WTC11 (cell line): ENCODE data around the gene KDELR1.
A peak's percentile ranks its signal among the peaks of the same experiment; 100 is the strongest.

Experiments used
- AR ChIP-seq: fragments of 250-450 bp; sonication (Bioruptor Pico); IDR thresholded peaks from 2 replicates; pipeline ENCODE4 v1.9.0; 2021; ENCODE audit warnings: mild to moderate bottlenecking
- ATF2 ChIP-seq: sonication (generic); formaldehyde crosslinking; IDR thresholded peaks from 2 replicates; pipeline ENCODE4 v1.8.1; 2022; ENCODE audit warnings: low read depth, missing genetic modification reagents, borderline replicate concordance
- CBFB ChIP-seq: sonication (generic); formaldehyde crosslinking; IDR thresholded peaks from 2 replicates; pipeline ENCODE4 v1.8.1; 2022; ENCODE audit warnings: mild to moderate bottlenecking, low read depth, missing genetic modification reagents
- FOXP4 ChIP-seq: sonication (generic); formaldehyde crosslinking; IDR thresholded peaks from 2 replicates; pipeline ENCODE4 v1.8.0; 2022; ENCODE audit warnings: mild to moderate bottlenecking, missing genetic modification reagents
- HMGA2 ChIP-seq: fragments of 250-450 bp; sonication (Bioruptor Pico); IDR thresholded peaks from 2 replicates; pipeline ENCODE4 v1.4.0; 2021; ENCODE audit warnings: mild to moderate bottlenecking, moderate library complexity
- IRF2 ChIP-seq: sonication (generic); formaldehyde crosslinking; IDR thresholded peaks from 2 replicates; pipeline ENCODE4 v1.8.0; 2022; ENCODE audit warnings: low read depth, missing genetic modification reagents, borderline replicate concordance
- TEAD4 ChIP-seq: sonication (generic); formaldehyde crosslinking; IDR thresholded peaks from 2 replicates; pipeline ENCODE4 v1.8.0; 2022; ENCODE audit warnings: mild to moderate bottlenecking, missing genetic modification reagents
- ZBTB21 ChIP-seq: sonication (generic); formaldehyde crosslinking; IDR thresholded peaks from 2 replicates; pipeline ENCODE4 v1.8.1; 2023; ENCODE audit warnings: mild to moderate bottlenecking, missing genetic modification reagents, borderline replicate concordance
- TF ChIP-seq, protein P1 (sequence below): fragments of 200-600 bp; IDR thresholded peaks from 2 replicates; pipeline ENCODE4 v1.8.0; 2022; ENCODE audit warnings: antibody characterized with exemption
- TF ChIP-seq, protein P2 (sequence below): sonication (generic); formaldehyde crosslinking; IDR thresholded peaks from 2 replicates; pipeline ENCODE4 v1.8.1; 2023; ENCODE audit warnings: mild to moderate bottlenecking, missing genetic modification reagents, borderline replicate concordance
- TF ChIP-seq, protein P3 (sequence below): fragments of 250-450 bp; sonication (Bioruptor Pico); conservative IDR thresholded peaks from 2 replicates; pipeline ENCODE4 v1.9.0; 2021; ENCODE audit warnings: mild to moderate bottlenecking
- TF ChIP-seq, protein P4 (sequence below): sonication (generic); formaldehyde crosslinking; conservative IDR thresholded peaks from 2 replicates; pipeline ENCODE4 v1.8.1; 2023; ENCODE audit warnings: mild to moderate bottlenecking, low read depth, missing genetic modification reagents, moderate library complexity
- TF ChIP-seq, protein P5 (sequence below): sonication (generic); formaldehyde crosslinking; IDR thresholded peaks from 2 replicates; pipeline ENCODE4 v1.8.0; 2023; ENCODE audit warnings: missing genetic modification reagents
- TF ChIP-seq, protein P6 (sequence below): sonication (generic); formaldehyde crosslinking; IDR thresholded peaks from 2 replicates; pipeline ENCODE4 v1.8.1; 2022; ENCODE audit warnings: mild to moderate bottlenecking, missing genetic modification reagents, moderate library complexity, borderline replicate concordance

DNA sequence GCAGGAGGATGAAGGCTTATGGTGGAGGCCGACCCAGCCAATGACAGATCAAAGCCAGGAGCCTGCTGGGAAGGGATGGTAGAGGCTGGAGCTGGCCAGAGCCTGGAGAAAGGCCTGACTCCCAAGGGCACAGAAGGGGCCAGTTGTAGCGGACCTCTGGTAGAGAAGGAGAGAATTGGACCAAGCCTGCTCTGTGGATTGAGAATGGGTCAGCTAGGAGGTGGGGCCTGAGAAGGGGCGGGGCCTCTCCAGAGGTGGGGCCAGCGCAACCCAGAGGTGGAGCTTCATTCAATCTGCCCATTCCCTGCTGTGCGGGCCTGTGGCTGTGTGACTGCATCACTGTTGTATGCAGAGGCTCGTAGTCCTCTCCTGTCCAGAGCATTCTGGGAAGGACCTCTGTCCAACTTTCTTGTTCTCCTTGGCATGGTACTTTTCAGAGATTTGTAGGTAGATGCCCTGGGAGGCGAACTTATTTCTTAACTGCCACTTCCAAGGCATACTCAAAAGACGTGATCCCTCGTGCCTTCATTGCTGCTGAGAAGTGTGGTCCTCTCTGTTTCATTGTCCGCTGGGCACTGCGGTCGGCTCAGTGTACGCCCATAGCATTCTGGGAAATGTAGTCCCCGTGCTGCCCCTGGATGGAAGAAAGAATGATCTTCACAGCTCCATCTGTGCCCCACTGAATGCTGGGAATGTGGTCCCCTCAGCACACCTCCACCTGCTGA is 8.8 kb upstream of the KDELR1 start:
- TF ChIP-seq, protein P1, sequence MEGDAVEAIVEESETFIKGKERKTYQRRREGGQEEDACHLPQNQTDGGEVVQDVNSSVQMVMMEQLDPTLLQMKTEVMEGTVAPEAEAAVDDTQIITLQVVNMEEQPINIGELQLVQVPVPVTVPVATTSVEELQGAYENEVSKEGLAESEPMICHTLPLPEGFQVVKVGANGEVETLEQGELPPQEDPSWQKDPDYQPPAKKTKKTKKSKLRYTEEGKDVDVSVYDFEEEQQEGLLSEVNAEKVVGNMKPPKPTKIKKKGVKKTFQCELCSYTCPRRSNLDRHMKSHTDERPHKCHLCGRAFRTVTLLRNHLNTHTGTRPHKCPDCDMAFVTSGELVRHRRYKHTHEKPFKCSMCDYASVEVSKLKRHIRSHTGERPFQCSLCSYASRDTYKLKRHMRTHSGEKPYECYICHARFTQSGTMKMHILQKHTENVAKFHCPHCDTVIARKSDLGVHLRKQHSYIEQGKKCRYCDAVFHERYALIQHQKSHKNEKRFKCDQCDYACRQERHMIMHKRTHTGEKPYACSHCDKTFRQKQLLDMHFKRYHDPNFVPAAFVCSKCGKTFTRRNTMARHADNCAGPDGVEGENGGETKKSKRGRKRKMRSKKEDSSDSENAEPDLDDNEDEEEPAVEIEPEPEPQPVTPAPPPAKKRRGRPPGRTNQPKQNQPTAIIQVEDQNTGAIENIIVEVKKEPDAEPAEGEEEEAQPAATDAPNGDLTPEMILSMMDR, result no peak
- TF ChIP-seq, protein P2, sequence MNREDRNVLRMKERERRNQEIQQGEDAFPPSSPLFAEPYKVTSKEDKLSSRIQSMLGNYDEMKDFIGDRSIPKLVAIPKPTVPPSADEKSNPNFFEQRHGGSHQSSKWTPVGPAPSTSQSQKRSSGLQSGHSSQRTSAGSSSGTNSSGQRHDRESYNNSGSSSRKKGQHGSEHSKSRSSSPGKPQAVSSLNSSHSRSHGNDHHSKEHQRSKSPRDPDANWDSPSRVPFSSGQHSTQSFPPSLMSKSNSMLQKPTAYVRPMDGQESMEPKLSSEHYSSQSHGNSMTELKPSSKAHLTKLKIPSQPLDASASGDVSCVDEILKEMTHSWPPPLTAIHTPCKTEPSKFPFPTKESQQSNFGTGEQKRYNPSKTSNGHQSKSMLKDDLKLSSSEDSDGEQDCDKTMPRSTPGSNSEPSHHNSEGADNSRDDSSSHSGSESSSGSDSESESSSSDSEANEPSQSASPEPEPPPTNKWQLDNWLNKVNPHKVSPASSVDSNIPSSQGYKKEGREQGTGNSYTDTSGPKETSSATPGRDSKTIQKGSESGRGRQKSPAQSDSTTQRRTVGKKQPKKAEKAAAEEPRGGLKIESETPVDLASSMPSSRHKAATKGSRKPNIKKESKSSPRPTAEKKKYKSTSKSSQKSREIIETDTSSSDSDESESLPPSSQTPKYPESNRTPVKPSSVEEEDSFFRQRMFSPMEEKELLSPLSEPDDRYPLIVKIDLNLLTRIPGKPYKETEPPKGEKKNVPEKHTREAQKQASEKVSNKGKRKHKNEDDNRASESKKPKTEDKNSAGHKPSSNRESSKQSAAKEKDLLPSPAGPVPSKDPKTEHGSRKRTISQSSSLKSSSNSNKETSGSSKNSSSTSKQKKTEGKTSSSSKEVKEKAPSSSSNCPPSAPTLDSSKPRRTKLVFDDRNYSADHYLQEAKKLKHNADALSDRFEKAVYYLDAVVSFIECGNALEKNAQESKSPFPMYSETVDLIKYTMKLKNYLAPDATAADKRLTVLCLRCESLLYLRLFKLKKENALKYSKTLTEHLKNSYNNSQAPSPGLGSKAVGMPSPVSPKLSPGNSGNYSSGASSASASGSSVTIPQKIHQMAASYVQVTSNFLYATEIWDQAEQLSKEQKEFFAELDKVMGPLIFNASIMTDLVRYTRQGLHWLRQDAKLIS (CRISPR knock-in tag), result no peak
- TF ChIP-seq, protein P3, sequence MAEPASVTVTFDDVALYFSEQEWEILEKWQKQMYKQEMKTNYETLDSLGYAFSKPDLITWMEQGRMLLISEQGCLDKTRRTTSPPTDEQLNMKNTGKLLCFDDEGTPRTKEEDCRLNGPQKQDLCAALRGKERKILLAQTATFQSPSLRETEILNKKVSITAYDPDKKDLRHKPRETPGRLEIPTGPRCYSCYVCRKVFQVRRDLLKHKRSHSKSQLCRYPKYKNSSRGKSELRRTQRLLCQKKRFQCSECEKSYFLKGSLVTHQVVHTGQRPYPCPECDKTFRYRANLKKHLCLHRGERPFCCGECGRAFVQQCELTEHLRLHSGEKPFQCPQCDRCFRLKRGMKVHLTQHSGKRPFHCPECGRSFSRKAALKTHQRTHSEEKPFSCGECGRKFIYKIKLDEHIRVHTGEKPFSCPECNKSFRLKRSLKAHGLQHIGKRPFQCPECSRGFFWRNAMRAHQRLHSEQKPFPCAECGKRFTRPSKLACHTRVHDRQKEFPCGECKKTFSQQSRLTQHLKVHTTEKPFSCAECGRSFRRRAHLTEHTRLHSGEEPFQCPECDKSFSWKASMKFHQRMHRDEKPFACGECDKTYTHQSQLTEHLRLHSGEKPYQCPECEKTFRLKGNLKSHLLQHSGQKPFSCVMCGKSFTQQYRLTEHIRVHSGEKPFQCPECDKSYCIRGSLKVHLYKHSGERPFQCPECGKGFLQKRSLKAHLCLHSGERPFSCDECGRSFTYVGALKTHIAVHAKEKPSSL (CRISPR knock-in tag), result no peak
- TF ChIP-seq ZBTB21 (CRISPR knock-in tag) (no peak), ATF2 (CRISPR knock-in tag) (no peak), IRF2 (no peak), TEAD4 (CRISPR knock-in tag) (no peak), FOXP4 (CRISPR knock-in tag) (no peak), CBFB (CRISPR knock-in tag) (no peak), HMGA2 (no peak), AR (CRISPR knock-in tag) (no peak)
- TF ChIP-seq, protein P4, sequence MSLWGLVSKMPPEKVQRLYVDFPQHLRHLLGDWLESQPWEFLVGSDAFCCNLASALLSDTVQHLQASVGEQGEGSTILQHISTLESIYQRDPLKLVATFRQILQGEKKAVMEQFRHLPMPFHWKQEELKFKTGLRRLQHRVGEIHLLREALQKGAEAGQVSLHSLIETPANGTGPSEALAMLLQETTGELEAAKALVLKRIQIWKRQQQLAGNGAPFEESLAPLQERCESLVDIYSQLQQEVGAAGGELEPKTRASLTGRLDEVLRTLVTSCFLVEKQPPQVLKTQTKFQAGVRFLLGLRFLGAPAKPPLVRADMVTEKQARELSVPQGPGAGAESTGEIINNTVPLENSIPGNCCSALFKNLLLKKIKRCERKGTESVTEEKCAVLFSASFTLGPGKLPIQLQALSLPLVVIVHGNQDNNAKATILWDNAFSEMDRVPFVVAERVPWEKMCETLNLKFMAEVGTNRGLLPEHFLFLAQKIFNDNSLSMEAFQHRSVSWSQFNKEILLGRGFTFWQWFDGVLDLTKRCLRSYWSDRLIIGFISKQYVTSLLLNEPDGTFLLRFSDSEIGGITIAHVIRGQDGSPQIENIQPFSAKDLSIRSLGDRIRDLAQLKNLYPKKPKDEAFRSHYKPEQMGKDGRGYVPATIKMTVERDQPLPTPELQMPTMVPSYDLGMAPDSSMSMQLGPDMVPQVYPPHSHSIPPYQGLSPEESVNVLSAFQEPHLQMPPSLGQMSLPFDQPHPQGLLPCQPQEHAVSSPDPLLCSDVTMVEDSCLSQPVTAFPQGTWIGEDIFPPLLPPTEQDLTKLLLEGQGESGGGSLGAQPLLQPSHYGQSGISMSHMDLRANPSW (CRISPR knock-in tag), result no peak
- TF ChIP-seq, protein P5, sequence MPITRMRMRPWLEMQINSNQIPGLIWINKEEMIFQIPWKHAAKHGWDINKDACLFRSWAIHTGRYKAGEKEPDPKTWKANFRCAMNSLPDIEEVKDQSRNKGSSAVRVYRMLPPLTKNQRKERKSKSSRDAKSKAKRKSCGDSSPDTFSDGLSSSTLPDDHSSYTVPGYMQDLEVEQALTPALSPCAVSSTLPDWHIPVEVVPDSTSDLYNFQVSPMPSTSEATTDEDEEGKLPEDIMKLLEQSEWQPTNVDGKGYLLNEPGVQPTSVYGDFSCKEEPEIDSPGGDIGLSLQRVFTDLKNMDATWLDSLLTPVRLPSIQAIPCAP (CRISPR knock-in tag), result no peak
- TF ChIP-seq, protein P6, sequence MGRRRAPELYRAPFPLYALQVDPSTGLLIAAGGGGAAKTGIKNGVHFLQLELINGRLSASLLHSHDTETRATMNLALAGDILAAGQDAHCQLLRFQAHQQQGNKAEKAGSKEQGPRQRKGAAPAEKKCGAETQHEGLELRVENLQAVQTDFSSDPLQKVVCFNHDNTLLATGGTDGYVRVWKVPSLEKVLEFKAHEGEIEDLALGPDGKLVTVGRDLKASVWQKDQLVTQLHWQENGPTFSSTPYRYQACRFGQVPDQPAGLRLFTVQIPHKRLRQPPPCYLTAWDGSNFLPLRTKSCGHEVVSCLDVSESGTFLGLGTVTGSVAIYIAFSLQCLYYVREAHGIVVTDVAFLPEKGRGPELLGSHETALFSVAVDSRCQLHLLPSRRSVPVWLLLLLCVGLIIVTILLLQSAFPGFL, result 0 out of 2 replicates have a peak, but pooled peaks have one; percentile 20
